Right lung (tissue), 5 donors: ENCODE measurements around the gene ERFE. TPM values are rescaled to one million over a fixed set of nuclear protein-coding genes. Genes with fewer than 3 reads are reported as not detected.

Source experiments
- DNase-seq, 2 donors: peaks; one replicate each; pipeline ENCODE4 v3.0.0-alpha.2; 2013
- polyA plus RNA-seq, 5 donors: library from polyadenylated mRNA; unstranded; fragments of 120-200 nt; gene quantifications; one replicate each; pipeline versions ENCODE4 v1.2.1 to v1.2.3, GENCODE V29; 2013; ENCODE audit warnings: inconsistent platforms in 1 of 5, low replicate concordance in 1 of 5; ENCODE audit not compliant: insufficient read length in 5 of 5, insufficient read depth in 1 of 5

The ERFE gene
- polyA plus RNA-seq, 5 donors, result 0.18 to 1.2 (median 0.39) TPM

DNA sequence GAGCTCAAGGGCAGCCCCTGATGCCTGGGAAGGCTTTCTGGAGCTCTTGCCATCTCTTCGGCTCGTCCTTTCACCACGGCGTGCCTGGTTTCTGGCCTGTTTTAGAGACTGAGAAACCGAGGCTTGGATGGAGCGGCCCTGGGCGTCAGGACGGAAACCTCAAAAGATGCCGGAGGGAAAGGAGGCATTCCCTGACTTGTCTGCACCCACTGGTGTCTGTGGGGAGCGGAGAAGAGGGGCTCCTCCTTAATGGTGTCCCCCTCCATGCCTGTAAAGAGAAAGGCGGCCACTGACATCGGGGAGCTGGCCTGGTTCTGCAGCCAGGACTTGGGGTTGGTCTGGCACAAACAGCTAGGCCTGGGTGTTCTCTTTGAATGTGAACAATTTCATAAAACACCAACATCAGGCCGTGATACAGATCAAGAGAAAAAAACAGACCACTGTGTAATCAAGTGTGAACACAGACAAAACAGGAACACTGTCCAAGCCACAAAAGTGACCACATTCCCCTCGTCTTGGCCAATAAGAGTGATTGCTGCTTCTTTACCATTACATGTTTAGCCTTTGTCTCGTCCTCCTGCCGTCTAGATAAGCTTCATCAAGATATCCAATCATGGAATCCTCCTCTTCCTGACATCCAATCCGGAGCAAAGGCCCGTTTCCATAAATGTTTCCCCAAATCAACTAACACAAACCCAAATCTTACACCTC is 45.4 kb downstream of the ERFE start:
- no peak for DNase-seq

- no peak for DNase-seq
Measured at GRCh38 chr2:238207006-238207405, 48.2 kb downstream of the ERFE start.

DNA sequence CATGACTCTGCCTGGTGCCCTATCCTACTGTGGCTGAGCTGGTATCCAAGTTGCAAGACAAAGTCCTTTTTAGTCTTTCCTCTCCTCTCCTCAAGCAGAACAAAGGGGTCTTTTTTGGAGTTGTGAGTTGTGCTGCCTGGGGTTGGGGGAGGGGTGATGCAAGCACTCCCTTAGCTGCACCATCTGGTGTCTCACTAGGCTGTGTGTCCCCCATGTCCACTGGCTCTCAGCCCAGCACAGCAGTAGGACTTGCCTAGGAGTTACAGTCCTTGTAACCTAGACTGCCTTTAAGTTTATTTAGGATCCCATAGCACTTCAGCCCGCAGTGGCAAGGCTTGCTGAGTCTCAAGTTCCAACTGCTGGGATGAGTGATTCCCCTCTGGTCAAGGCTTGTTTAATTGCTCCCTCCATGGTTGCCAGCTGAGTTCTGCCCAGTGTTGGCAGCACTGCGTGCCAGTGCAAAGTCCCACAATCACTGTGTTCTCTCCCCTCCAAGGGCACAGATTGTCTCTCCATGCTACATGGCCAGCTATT is 57.9 kb downstream of the ERFE start:
- DNase-seq, result no peak

Other genes with a start within 250 kb of the ERFE start
- gene UBE2F, start 192.0 kb upstream of the ERFE start, polyA plus RNA-seq, result 10 to 100 TPM; 33.3 to 39.7 (median 37.4) TPM
- gene SCLY, start 98.0 kb upstream of the ERFE start, polyA plus RNA-seq, result 10 to 100 TPM; 12.2 to 17.8 (median 14.6) TPM
- gene ESPNL, start 58.6 kb upstream of the ERFE start, polyA plus RNA-seq, result 1 to 10 TPM in 4 of 5 donors, under 1 TPM in 1; 0.86 to 8.8 (median 2.8) TPM
- under 1 TPM; 0.08 to 0.68 (median 0.18) TPM for gene KLHL30, start 20.3 kb upstream of the ERFE start, polyA plus RNA-seq
- 10 to 100 TPM; 42.7 to 52.6 (median 48.6) TPM for gene ILKAP, start 44.7 kb downstream of the ERFE start, polyA plus RNA-seq
- 1 to 10 TPM; 2.3 to 8.2 (median 3.9) TPM for gene HES6, start 81.1 kb downstream of the ERFE start, polyA plus RNA-seq
- gene PER2, start 129.6 kb downstream of the ERFE start, polyA plus RNA-seq, result 1 to 10 TPM; 6.4 to 9.4 (median 8.3) TPM
- 10 to 100 TPM; 16.5 to 24.6 (median 18.7) TPM for gene TRAF3IP1, start 161.5 kb downstream of the ERFE start, polyA plus RNA-seq